Esophagus muscularis mucosa (tissue), 4 donors: ENCODE data around the gene PID1.

Experiments
- CTCF ChIP-seq, 3 experiments: fragments of 200-600 bp in 2 of 3; fragments of 450-650 bp in 1 of 3; sonication (generic) in 2 of 3; IDR thresholded peaks; one replicate each; pipeline ENCODE4 v1.5.1; 2017 to 2019; ENCODE audit warnings: antibody characterized with exemption in 3 of 3, mild to moderate bottlenecking in 2 of 3, moderate library complexity in 1 of 3
- EP300 ChIP-seq: sonication (generic); formaldehyde crosslinking; IDR thresholded peaks from one replicate; pipeline ENCODE4 v1.6.1; 2017; ENCODE audit warnings: antibody characterized with exemption
- POLR2A ChIP-seq: fragments of 450-650 bp; IDR thresholded peaks from one replicate; pipeline ENCODE4 v1.6.1; 2017; ENCODE audit warnings: antibody characterized with exemption, moderate library complexity, mild to moderate bottlenecking, low read depth
- POLR2AphosphoS5 ChIP-seq, 2 donors: sonication (generic); formaldehyde crosslinking; IDR thresholded peaks; one replicate each; pipeline ENCODE4 v1.6.1; 2017; ENCODE audit warnings: antibody characterized with exemption in 2 of 2

- TF ChIP-seq POLR2A (no peak), CTCF (IDR thresholded peaks at IDR 0.05) (no peak), EP300 (no peak), POLR2AphosphoS5 (IDR thresholded peaks at IDR 0.05) (no peak)
Observed at GRCh38 chr2:229003256-229003655, 267.8 kb downstream of the PID1 start.
